Activated naive CD4-positive, alpha-beta T cell treated with anti-CD3 and anti-CD28 coated beads, Interleukin-2, amount 10 ng/mL, durations not matched to agents 7 days and 5 days (primary cell): Measurements from ENCODE around the gene CHPT1.

Experiments
- CTCF ChIA-PET: fragments of 350-600 bp; sonication (Branson Sonifier 250); formaldehyde crosslinking; loops from one replicate; lab custom pipeline; 2021; ENCODE audit warnings: antibody characterized with exemption; lab: Charles Lee
- DNase-seq: peaks from one replicate; pipeline ENCODE4 v3.0.0-alpha.2; 2020
- H3K27ac Mint-ChIP-seq: one replicate; pipeline ENCODE4 v1.8.0; 2021; ENCODE audit warnings: mild to moderate bottlenecking, moderate library complexity, mixed read lengths
- H3K27me3 Mint-ChIP-seq: one replicate; pipeline ENCODE4 v1.8.0; 2021; ENCODE audit warnings: mild to moderate bottlenecking, mixed read lengths
- H3K36me3 Mint-ChIP-seq: one replicate; pipeline ENCODE4 v1.8.0; 2021; ENCODE audit warnings: mixed read lengths
- H3K4me1 Mint-ChIP-seq: one replicate; pipeline ENCODE4 v1.8.0; 2021; ENCODE audit warnings: mixed read lengths
- H3K4me3 Mint-ChIP-seq: one replicate; pipeline ENCODE4 v1.8.0; 2021; ENCODE audit warnings: mild to moderate bottlenecking, moderate library complexity, mixed read lengths
- H3K9me3 Mint-ChIP-seq: one replicate; pipeline ENCODE4 v1.8.0; 2021; ENCODE audit warnings: mixed read lengths

The CHPT1 gene

DNA sequence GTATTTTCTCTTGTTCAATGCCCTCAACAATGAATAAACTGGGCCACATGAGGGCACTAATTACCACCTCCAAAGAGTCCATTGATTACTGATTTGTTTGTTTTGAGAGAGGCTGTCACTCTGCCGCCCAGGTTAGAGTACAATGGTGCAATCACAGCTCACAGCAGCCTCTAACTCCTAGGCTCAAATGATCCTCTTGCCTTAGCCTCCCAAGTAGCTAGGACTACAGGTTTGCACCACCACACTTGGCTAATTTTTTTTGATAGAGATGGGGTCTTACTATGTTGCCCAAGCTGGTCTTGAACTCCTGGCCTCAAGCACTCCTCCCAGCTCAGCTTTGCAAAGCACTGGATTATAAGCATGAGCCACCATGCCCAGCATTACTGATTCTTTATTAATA is 70.1 kb downstream of the CHPT1 start:
- Mint-ChIP-seq H3K27ac (no peak overlapping the region), H3K27me3 (no peaks in the 10 kb centered on the region), H3K9me3 (no peaks in the 10 kb centered on the region), H3K4me1 (peaks cover 13% of the 10 kb centered on the region), H3K4me3 (no peak overlapping the region), H3K36me3 (peaks cover 35% of the 10 kb centered on the region)
- CTCF ChIA-PET = interaction anchor here (1.2 to 6.8 kb wide), 3 partner anchors 62 to 353 kb away, joined by 4 to 151 read pairs (median 9); partner anchors contain the start of gene GNPTAB
- DNase-seq = no peak

GRCh38 chr12:101768781-101769180 is 71.3 kb downstream of the CHPT1 start:
- DNase-seq = no peak
- H3K4me3 Mint-ChIP-seq = no peak overlapping the region
- no peaks in the 10 kb centered on the region for H3K9me3 Mint-ChIP-seq
- H3K36me3 Mint-ChIP-seq = peaks cover 31% of the 10 kb centered on the region
- no peaks in the 10 kb centered on the region for H3K27me3 Mint-ChIP-seq
- H3K27ac Mint-ChIP-seq = no peak overlapping the region
- H3K4me1 Mint-ChIP-seq = peaks cover 21% of the 10 kb centered on the region
- CTCF ChIA-PET = interaction anchor here (0.6 to 6.8 kb wide), 6 partner anchors 9 to 71 kb away, joined by 3 to 151 read pairs (median 4); partner anchors contain the start of gene GNPTAB

- Mint-ChIP-seq H3K9me3 (no peaks in the 10 kb centered on the region), H3K36me3 (peaks cover 32% of the 10 kb centered on the region), H3K27me3 (no peaks in the 10 kb centered on the region), H3K27ac (peak overlapping the region; percentile 1), H3K4me1 (peaks cover 25% of the 10 kb centered on the region), H3K4me3 (no peak overlapping the region)
- DNase-seq = no peak
- CTCF ChIA-PET = interaction anchor here (1.2 to 6.8 kb wide), 4 partner anchors 10 to 70 kb away, joined by 3 to 151 read pairs (median 4); partner anchors contain the start of gene GNPTAB
Observed at GRCh38 chr12:101769865-101770264, 72.4 kb downstream of the CHPT1 start.

DNA sequence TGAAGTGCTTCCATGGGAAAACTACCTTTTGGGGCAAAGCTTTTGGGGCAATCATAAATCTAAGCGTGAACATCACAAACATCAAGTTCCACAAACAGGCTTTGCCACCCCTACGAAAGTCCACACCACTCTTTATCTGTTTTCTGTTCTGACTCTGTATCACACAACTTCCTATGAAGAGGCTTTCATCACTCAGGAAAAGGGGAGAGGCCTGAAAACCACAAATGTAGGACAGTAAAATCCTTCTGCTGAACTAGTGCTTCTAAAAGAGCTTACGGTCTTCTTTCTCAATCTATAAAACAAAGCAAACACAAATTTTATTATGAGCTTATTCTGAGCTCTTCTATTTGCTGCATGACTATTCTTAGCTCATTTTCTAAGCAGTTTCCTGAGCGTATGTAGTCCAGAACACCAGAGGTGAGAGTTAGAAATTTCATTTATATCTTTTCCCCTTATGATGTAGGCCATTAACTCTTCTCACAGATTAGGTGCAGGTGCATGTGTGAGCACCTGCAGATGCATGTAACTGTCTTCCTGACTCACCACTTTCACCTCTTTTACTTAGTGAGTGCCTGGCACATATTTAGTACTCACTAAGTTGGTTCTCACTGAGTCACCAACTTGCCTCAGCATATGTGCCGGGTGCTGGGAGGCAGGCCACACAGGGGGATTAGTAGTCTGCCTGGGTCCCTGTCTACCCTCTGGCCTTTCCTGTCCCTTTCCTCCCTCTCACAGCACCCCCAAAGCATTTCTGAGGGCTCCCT is 74.8 kb downstream of the CHPT1 start:
- no peaks in the 10 kb centered on the region for H3K27me3 Mint-ChIP-seq
- DNase-seq = no peak
- no peaks in the 10 kb centered on the region for H3K9me3 Mint-ChIP-seq
- H3K36me3 Mint-ChIP-seq = peaks cover 26% of the 10 kb centered on the region
- CTCF ChIA-PET = interaction anchor here (0.6 to 6.8 kb wide), 8 partner anchors 13 to 357 kb away, joined by 3 to 151 read pairs (median 4); partner anchors contain the start of gene GNPTAB
- H3K4me1 Mint-ChIP-seq = peaks cover 29% of the 10 kb centered on the region
- H3K27ac Mint-ChIP-seq = no peak overlapping the region
- no peak overlapping the region for H3K4me3 Mint-ChIP-seq

DNA sequence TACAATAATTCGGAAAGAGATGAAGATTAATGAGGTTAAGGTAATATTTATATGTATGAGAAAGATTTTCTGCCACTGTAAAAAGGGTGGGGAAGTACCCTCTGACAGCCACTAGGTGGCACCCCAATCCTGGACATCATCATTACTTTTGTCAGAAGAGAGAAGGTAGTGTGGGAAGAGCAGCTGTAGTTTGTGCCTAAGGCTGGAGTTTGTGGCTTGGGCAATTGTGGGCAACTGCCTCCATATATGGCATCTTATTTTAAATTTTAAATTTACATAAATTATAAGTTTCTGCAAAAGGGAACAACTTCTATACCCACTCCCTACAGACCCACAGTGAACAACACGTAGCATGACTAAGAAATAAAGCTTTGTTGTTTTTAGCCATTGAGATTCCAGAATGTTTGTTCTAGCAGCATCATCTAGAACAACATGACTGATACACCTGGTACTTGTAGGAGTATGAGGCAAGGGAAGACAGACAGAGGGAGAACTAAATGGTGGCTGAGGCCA is 76.3 kb downstream of the CHPT1 start:
- Mint-ChIP-seq H3K9me3 (no peaks in the 10 kb centered on the region), H3K36me3 (peaks cover 26% of the 10 kb centered on the region), H3K4me1 (peaks cover 31% of the 10 kb centered on the region), H3K27ac (peak overlapping the region; percentile 29), H3K4me3 (no peak overlapping the region), H3K27me3 (no peaks in the 10 kb centered on the region)
- DNase-seq = peak; percentile 78
- CTCF ChIA-PET = interaction anchor here (0.6 to 6.8 kb wide), 16 partner anchors 11 to 366 kb away, joined by 3 to 151 read pairs (median 3); partner anchors contain the start of genes ARL1 and GNPTAB

- Mint-ChIP-seq H3K4me3 (no peak overlapping the region), H3K27ac (no peak overlapping the region), H3K27me3 (no peaks in the 10 kb centered on the region), H3K9me3 (no peaks in the 10 kb centered on the region), H3K4me1 (peaks cover 31% of the 10 kb centered on the region), H3K36me3 (peaks cover 30% of the 10 kb centered on the region)
- CTCF ChIA-PET = interaction anchor here (0.8 to 3.4 kb wide), 5 partner anchors 8 to 64 kb away, joined by 3 to 19 read pairs (median 4); partner anchors contain the start of gene GNPTAB
- DNase-seq = no peak
Observed at GRCh38 chr12:101775816-101776215, 78.4 kb downstream of the CHPT1 start.

- Mint-ChIP-seq H3K4me3 (no peak overlapping the region), H3K27me3 (no peaks in the 10 kb centered on the region), H3K9me3 (no peaks in the 10 kb centered on the region), H3K4me1 (peaks cover 19% of the 10 kb centered on the region), H3K36me3 (peaks cover 29% of the 10 kb centered on the region), H3K27ac (peak overlapping the region; percentile 70)
- no peak for DNase-seq
- CTCF ChIA-PET = interaction anchor here (0.6 to 3.4 kb wide), 5 partner anchors 16 to 63 kb away, joined by 3 to 19 read pairs (median 5); partner anchors contain the start of gene GNPTAB
Observed at GRCh38 chr12:101777485-101777884, 80.0 kb downstream of the CHPT1 start.

DNA sequence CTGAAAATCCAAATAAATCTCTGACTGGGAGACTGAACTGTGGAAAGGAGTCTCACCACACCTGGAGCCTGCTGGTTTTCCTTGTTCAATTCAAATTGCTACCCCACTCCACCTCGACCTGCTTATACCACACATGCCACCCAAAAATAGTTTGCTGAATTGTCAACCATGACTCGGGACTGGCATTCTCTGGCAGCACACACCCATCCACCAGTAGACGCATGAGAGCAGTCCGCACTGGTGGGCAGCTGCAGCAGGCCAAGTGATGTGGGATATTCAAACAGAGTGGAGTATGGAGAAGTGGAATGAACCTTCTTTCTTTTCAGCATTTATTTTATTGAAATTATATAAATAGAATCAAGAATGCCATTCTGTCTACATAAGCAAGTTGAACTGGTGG is 80.5 kb downstream of the CHPT1 start:
- H3K4me3 Mint-ChIP-seq = no peak overlapping the region
- CTCF ChIA-PET = interaction anchor here (0.9 to 3.4 kb wide), 3 partner anchors 18 to 61 kb away, joined by 4 to 19 read pairs (median 5); partner anchors contain the start of gene GNPTAB
- H3K4me1 Mint-ChIP-seq = peaks cover 17% of the 10 kb centered on the region

More for the DNA sequence above, 80.5 kb downstream of the CHPT1 start:
- Mint-ChIP-seq H3K9me3 (no peaks in the 10 kb centered on the region), H3K36me3 (peaks cover 31% of the 10 kb centered on the region), H3K27me3 (no peaks in the 10 kb centered on the region), H3K27ac (no peak overlapping the region)
- no peak for DNase-seq
